ENCODE measurements around the gene ABCF1. TPM values are rescaled to one million over a fixed set of nuclear protein-coding genes. Genes with fewer than 3 reads are reported as not detected.

ABCF1 gene
- total and polyA plus RNA-seq, 2 of the 8 experiments (the other 6 are each of a cell fraction or from before 2014, with no cell fraction given) = 48.8 to 123 TPM

DNA sequence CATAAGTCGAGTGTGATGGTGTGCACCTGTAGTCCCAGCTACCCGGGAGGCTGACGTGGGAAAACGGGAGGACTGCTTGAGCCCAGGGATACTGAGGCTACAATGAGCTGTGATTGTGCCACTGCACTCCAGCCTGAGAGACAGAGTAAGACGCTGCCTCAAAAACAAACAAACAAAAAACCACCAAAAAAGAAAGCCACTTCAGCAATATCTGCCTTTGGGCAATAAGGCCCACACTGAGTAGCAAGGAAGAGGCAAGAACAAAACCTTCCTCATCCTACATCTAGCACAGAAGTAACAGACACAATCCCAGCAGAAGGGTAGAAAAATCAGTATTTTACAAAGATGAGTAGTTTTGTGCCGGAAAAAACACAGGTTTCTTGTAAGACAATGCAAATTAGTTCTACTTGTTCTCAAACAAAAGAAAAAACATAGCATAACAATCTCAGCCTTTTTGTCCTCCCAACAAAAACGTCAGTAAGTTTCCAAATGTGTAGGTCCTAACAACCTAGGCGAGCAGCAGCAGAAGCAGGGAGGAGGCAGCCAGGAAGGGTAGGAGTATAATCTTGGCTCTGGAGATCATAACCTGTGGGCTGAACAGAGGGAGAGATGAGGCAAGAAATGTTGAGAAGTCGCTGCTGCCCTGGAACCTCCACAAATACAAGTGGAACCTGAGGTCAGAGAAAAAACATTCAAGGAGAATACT lies 40.1 kb downstream of the ABCF1 start:
- H3K27ac ChIP-seq (ENCODE audit: low read depth, low read length) = no peak overlapping the region
- peaks cover 4 to 6% of the 10 kb centered on the region in 2 experiments for H4K20me1 ChIP-seq (replicated peaks in 1 of 2; ENCODE audit: control insufficient read depth in 1 of 2, insufficient read depth in 2 of 2, low read length in 2 of 2)
- H2AFZ ChIP-seq (ENCODE audit: low read length) = no peak overlapping the region
- no peak overlapping the region for H3K14ac ChIP-seq (ENCODE audit: insufficient read length)
- no peak overlapping the region for H2BK15ac ChIP-seq (ENCODE audit: low read length)
- TF ChIP-seq NANOG (IDR thresholded peaks at IDR 0.05; ENCODE audit: insufficient read depth, low read depth, low read length, poor library complexity, severe bottlenecking) = no peak
- no peak for TF ChIP-seq RNF2 (IDR thresholded peaks at IDR 0.05; ENCODE audit: borderline replicate concordance, low read depth, low read length, missing control alignments, poor library complexity, severe bottlenecking)
- TF ChIP-seq, protein P1, sequence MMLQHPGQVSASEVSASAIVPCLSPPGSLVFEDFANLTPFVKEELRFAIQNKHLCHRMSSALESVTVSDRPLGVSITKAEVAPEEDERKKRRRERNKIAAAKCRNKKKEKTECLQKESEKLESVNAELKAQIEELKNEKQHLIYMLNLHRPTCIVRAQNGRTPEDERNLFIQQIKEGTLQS (IDR thresholded peaks at IDR 0.05; ENCODE audit: insufficient read depth, low read depth, low read length) = no peak
- TF ChIP-seq CTBP2 (IDR thresholded peaks at IDR 0.05; ENCODE audit: borderline replicate concordance, insufficient read depth, insufficient read length, low read length) = no peak
- no peak for TF ChIP-seq SIRT6 (IDR thresholded peaks at IDR 0.05; ENCODE audit: low read length)
- no peak for TF ChIP-seq SP2 (IDR thresholded peaks at IDR 0.05; ENCODE audit: low read length)
- TF ChIP-seq GTF2F1 (IDR thresholded peaks at IDR 0.05; ENCODE audit: borderline replicate concordance, low read depth, low read length) = no peak
- TF ChIP-seq SIN3A (conservative IDR thresholded peaks at IDR 0.05 in 1 of 2, IDR thresholded peaks at IDR 0.05 in 1 of 2; ENCODE audit: low read depth in 1 of 2, low read length in 2 of 2) = no peak
- H3K4me1 ChIP-seq (replicated peaks in 1 of 4; ENCODE audit: control insufficient read depth in 3 of 4, insufficient read depth in 4 of 4, low read length in 3 of 4) = peaks cover 0 to 6% (median 3%) of the 10 kb centered on the region in 4 experiments; a peak in 4 of 7 replicates
- POLR2A ChIA-PET (ENCODE audit: partially characterized antibody) = interaction anchor here (0.5 to 4.8 kb wide), 29 partner anchors 10 to 131 kb away, joined by 3 to 443 read pairs (median 6); partner anchors contain the start of genes ABCF1, ATAT1, GNL1 and MDC1
- H2BK20ac ChIP-seq (ENCODE audit: low read length) = no peak overlapping the region
- CTCF ChIA-PET (ENCODE audit: partially characterized antibody) = interaction anchor here (1.1 to 1.7 kb wide), 5 partner anchors 10 to 119 kb away, joined by 3 to 5 read pairs (median 3); no protein-coding TSS in a partner anchor
- H3K23me2 ChIP-seq (ENCODE audit: low read depth, low read length) = peaks cover 9% of the 10 kb centered on the region
- WGBS, 2 experiments (ENCODE audit: extremely low coverage in 1 of 2, insufficient coverage in 1 of 2, insufficient read length in 1 of 2, insufficient replicate concordance in 2 of 2, low coverage in 1 of 2, low lambda C conversion rate in 2 of 2, missing lambda C conversion rate in 1 of 2) = 88% methylated on average over 9 of the region's 9 CpGs; no CpG with 5 or more reads in 1 of the 2 experiments
- no peak overlapping the region for H3K23ac ChIP-seq (ENCODE audit: insufficient read length)
- no peak overlapping the region for H2BK120ac ChIP-seq (replicated peaks; ENCODE audit: low read depth, low read length)
- H3K79me1 ChIP-seq (ENCODE audit: low read depth, low read length) = peaks cover 8% of the 10 kb centered on the region; the same call in 1 of the 2 replicates
- H3K4me3 ChIP-seq (ENCODE audit: extremely low read depth in 1 of 4, insufficient read depth in 2 of 4, low read depth in 3 of 4, low read length in 4 of 4) = no peak overlapping the region
- no peak overlapping the region for H3K9ac ChIP-seq (replicated peaks in 1 of 4; ENCODE audit: extremely low read depth in 1 of 4, low read depth in 3 of 4, low read length in 3 of 4)
- H3K9me3 ChIP-seq (ENCODE audit: insufficient read depth in 2 of 2, low read depth in 1 of 2, low read length in 1 of 2) = no peaks in the 10 kb centered on the region
- no peak overlapping the region for H4K8ac ChIP-seq (ENCODE audit: extremely low read depth, insufficient read depth, low read length)
- no peak for FAIRE-seq
- H3K18ac ChIP-seq (ENCODE audit: extremely low read depth, low read length) = no peak overlapping the region
- DNase-seq (ENCODE audit: low read depth in 1 of 2, low spot score in 2 of 2) = no peak
- H3K36me3 ChIP-seq (ENCODE audit: control insufficient read depth in 2 of 4, insufficient read depth in 4 of 4, low read length in 3 of 4) = peaks cover 20 to 71% (median 39%) of the 10 kb centered on the region in 4 experiments
- H4K5ac ChIP-seq (ENCODE audit: insufficient read length, low read depth, low read length) = no peak overlapping the region
- no peaks in the 10 kb centered on the region for H3K27me3 ChIP-seq (replicated peaks in 1 of 4; ENCODE audit: control insufficient read depth in 3 of 4, extremely low read depth in 1 of 4, insufficient read depth in 3 of 4, low read length in 3 of 4)
- no peak overlapping the region for H4K91ac ChIP-seq (replicated peaks; ENCODE audit: insufficient read length, low read length)
- H2BK5ac ChIP-seq (ENCODE audit: low read depth, low read length) = no peak overlapping the region
- H3K4me2 ChIP-seq (ENCODE audit: insufficient read depth in 1 of 2, low read depth in 2 of 2, low read length in 2 of 2) = no peak overlapping the region; a peak in 1 of 4 replicates
- no peak overlapping the region for H3K56ac ChIP-seq (replicated peaks; ENCODE audit: insufficient read length, low read depth, low read length)
- no peak overlapping the region for H3K4ac ChIP-seq (replicated peaks; ENCODE audit: insufficient read length, low read depth, low read length)
- no peak overlapping the region for H2BK12ac ChIP-seq (ENCODE audit: low read depth, low read length)
- H2AK5ac ChIP-seq (ENCODE audit: low read depth, low read length) = no peak overlapping the region
- H3K79me2 ChIP-seq (ENCODE audit: control insufficient read depth in 1 of 2, insufficient read depth in 2 of 2, low read length in 2 of 2) = peaks cover 0 to 52% of the 10 kb centered on the region in 2 experiments; a peak in 3 of 4 replicates
